GM18873 (cell line): ENCODE results near the gene SEC31B.

ENCODE experiments used
- ATAC-seq: cut with Tn5 transposase; IDR thresholded peaks from one replicate; pipeline ENCODE4 v1.9.1; 2021; ENCODE audit warnings: mild to moderate bottlenecking, moderate library complexity, moderate number of reproducible peaks; ENCODE audit not compliant: unreplicated experiment, low FRiP score

The SEC31B gene

GRCh38 chr10:100448951-100449350 is 70.7 kb downstream of the SEC31B start:
- no peak for ATAC-seq

- no peak for ATAC-seq
Measured at GRCh38 chr10:100447663-100448062, 72.0 kb downstream of the SEC31B start.

GRCh38 chr10:100446130-100446761 is 73.4 kb downstream of the SEC31B start:
- ATAC-seq: no peak

GRCh38 chr10:100442548-100442947 is 77.1 kb downstream of the SEC31B start:
- ATAC-seq: no peak

- ATAC-seq: no peak
Measured at GRCh38 chr10:100438674-100439315, 80.9 kb downstream of the SEC31B start.
